Fibroblast of pulmonary artery (primary cell): ENCODE results near the gene CDKN1C.

Source experiments
- DNase-seq: peaks from one replicate; pipeline ENCODE4 v3.0.0-alpha.2; 2010; ENCODE audit warnings: low read depth
- H3K4me3 ChIP-seq: replicated peaks from 2 replicates; pipeline ENCODE4 v1.5.1; 2011; ENCODE audit warnings: low read depth, mild to moderate bottlenecking, control low read depth, low read length, moderate library complexity
- CTCF ChIP-seq: IDR thresholded peaks from 2 replicates; pipeline ENCODE4 v1.5.1; 2011; ENCODE audit warnings: mild to moderate bottlenecking, control low read depth, low read length, inconsistent platforms; ENCODE audit errors: missing control alignments

The CDKN1C gene

GRCh38 chr11:2874963-2875362 is 10.6 kb downstream of the CDKN1C start:
- no peak for TF ChIP-seq CTCF
- no peak overlapping the region for H3K4me3 ChIP-seq
- no peak for DNase-seq

GRCh38 chr11:2870969-2871680 is 14.4 kb downstream of the CDKN1C start:
- DNase-seq, result no peak
- no peak overlapping the region for H3K4me3 ChIP-seq
- no peak for TF ChIP-seq CTCF

- no peak overlapping the region for H3K4me3 ChIP-seq
- DNase-seq, result no peak
- TF ChIP-seq CTCF, result no peak
Observed at GRCh38 chr11:2870460-2870859, 15.1 kb downstream of the CDKN1C start.

GRCh38 chr11:2869561-2870427 is 15.8 kb downstream of the CDKN1C start:
- DNase-seq, result no peak
- no peak for TF ChIP-seq CTCF
- no peak overlapping the region for H3K4me3 ChIP-seq

GRCh38 chr11:2869134-2869526 is 16.4 kb downstream of the CDKN1C start:
- no peak for DNase-seq
- no peak for TF ChIP-seq CTCF
- no peak overlapping the region for H3K4me3 ChIP-seq

- DNase-seq, result no peak
- TF ChIP-seq CTCF, result no peak
- no peak overlapping the region for H3K4me3 ChIP-seq
Observed at GRCh38 chr11:2868506-2869133, 17.0 kb downstream of the CDKN1C start.
